GM21619 (cell line): ENCODE measurements around the gene LMCD1.

Experiments used
- ATAC-seq: cut with Tn5 transposase; IDR thresholded peaks from one replicate; pipeline ENCODE4 v1.9.1; 2021; ENCODE audit not compliant: unreplicated experiment

LMCD1 gene

DNA sequence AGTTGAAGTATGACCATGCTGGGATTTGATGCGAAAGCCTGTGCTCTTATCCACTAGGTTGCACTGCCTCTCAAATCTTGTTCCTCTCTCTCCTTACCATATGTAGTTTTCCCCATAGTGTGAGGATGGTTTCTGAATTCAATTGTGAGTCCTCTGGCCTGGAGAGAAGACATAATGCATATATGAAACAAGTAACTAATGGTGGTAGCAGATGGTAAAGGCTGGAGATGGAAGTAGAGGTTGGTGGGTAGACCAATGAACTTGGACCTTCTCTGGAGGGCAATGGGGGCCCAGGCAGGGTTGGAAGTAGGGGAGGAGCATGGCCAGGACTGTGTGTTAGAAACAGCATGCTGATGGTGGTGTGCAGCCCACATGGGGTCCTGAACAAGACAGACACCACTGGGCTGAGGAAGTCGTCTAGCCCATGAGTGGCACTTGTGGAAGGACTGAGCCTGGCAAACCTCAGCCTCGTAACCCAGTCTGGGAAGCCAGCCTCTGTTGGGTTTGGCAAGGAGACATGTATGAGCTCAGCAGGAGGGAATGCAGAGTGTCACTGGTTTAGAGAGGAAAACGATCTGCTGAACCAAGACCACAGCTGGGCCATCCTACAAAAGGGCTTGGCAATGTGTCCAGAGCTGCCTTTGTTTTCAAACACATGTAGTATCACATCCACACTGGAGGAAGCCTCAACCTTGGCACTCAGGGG lies 18.5 kb upstream of the LMCD1 start:
- no peak for ATAC-seq

GRCh38 chr3:8484409-8485140 lies 17.0 kb upstream of the LMCD1 start:
- no peak for ATAC-seq

DNA sequence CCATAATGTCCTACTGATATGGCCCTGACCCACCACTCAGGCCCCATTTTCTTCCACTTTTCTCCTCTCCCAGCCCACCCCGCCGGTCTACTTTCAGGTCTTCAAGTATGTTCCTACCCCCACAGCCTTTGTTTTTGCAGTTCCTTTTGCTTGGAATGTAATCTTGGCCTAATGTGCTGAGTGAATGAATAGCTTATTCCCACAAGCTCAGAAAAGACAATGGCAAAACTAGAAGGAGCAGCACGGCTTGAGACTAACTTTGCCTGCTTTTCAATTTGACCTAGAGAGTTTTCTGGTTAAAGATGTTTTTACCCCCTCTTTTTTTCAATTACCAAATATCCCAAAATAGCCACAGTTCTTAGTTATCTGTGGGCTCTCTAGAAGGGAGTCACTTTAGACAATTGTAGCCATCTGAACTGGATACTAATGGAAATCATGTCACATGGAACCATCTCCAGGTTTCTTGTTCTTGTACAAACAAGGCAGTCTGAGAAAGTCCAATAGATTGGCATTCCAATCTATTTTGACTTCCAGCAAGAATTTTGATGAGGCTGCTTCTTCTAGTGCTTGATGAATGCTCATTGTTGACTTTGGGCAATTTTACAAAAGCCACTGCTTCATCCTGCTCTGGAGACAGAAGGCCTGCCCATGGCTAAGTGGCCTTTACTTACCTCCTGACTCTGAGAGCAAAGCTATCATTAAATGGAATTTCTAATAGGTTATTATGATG lies 16.3 kb upstream of the LMCD1 start:
- ATAC-seq = no peak

GRCh38 chr3:8485943-8486342 lies 15.7 kb upstream of the LMCD1 start:
- ATAC-seq = no peak

- no peak for ATAC-seq
These were observed 15.2 kb upstream of the LMCD1 start for GRCh38 chr3:8486434-8486833.

DNA sequence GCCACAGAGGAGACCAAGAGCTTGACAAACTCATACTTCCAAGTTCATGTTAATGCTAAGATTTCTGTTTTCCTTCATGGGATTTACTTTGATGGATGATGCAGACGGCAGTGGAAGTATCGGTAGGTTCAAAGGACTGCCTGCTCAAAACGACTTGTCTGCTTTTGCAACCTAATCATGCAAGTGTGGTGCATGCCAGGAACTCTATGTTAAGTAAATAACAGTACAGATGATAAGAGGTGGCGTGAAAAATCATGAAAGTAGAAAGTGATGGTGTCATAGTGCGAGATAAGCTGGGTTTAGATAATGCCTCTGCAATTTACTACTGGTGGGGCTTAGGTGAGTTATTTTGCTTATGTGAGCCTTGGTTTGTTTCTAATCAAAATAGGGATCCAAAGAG lies 14.7 kb upstream of the LMCD1 start:
- ATAC-seq = no peak

- ATAC-seq = no peak
These were observed 13.2 kb upstream of the LMCD1 start for GRCh38 chr3:8488411-8488810.

DNA sequence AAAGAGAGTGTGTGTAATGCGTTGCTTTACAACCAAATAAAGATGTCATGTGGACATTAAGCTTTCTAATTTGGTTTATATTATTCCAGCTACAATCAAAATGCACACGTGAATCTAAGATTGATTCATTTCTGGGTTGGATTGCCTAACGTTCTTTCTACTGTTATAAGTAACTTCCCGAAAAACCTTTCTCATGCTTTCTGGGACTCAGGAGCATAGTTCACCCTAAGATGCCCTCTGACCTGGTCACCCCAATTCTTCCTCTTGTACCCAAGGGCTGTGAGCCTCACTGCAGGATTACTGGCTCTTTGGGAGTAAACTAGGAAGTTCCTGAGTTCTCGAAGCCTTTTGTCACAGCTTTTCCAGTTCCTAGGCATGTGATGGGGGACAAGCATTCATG lies 12.7 kb upstream of the LMCD1 start:
- no peak for ATAC-seq

DNA sequence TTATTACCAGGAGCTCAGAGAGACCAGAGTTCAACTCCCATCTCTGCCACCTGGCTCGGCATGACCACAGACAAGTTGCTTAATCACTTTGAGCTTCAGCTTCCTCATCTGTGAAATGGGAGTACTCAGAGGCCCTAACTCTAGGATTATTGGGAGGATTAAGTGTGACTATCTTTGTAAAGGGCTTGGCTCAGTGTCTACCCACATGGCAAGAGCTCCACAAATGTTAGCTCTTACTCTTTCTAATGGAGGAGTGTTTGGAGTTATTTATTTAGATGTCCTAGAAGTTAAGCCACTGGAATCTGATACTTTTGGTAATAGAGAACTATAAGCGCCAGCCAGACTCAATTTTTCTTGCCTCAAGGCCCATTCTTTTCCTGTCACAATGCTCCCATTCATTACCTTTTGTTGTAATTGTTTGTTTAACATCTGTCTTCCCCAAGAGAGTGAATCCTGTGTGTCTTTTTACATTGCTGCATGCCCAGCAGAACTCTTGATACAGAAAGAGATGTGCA lies 12.3 kb upstream of the LMCD1 start:
- ATAC-seq = no peak

GRCh38 chr3:8490079-8490552 lies 11.5 kb upstream of the LMCD1 start:
- ATAC-seq = no peak

GRCh38 chr3:8491271-8492144 lies 10.1 kb upstream of the LMCD1 start:
- ATAC-seq = no peak

DNA sequence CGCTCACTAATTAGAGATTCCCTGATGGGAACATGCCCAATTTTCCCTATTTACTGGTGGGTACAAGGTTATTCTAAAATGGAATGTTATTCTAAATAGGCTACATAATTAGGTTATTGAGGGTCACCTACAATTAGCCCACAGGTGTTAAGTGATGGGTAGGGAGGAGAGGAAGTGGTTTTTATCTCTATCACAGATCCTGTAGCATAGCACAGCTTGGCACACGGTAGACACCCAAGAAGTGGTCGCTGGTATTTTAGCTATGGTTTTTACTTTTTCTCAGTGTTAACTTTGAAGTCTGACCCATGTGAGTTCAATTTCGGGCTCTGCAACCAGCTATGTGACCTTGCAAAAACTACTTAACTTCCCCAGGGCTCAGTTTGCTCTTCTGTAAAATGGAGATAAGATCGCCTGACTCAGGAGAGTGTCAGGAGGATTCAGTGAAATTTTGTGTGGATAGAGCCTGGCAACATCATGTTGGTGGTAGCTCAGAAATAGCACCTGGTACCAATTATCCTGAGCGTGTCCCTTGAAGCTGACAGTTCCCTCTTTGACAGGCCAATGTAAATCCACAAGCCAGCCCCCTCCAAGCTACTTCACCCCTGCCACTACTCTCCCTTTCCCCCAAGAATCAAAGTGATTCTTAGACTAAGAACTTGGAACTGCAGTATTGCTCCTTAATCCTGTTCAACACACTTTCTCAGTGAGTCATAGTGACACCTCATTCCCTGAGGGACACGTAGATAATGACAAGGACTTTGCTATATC lies 8.7 kb upstream of the LMCD1 start:
- ATAC-seq = no peak

DNA sequence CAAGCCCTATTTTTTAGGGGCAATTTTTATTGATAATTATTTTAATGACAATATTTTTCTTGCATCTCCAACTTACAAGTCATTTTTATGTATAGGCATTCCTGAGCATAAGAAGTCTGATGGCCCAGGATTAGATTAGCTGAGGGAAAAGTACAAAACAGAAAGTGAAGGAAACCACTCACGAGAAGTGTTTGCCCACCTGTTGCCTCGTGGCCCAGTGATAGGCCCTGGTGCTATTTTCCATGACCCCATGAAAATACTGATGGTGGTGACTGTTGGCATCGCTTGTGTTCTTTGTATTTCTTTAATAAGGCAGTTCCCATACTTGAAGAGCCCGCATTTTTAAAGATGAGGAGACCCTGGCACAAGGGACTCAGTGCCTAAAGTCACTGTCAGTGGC lies 7.9 kb upstream of the LMCD1 start:
- ATAC-seq = no peak

GRCh38 chr3:8494327-8494726 lies 7.3 kb upstream of the LMCD1 start:
- ATAC-seq = no peak

GRCh38 chr3:8497582-8497981 lies 4.0 kb upstream of the LMCD1 start:
- no peak for ATAC-seq

DNA sequence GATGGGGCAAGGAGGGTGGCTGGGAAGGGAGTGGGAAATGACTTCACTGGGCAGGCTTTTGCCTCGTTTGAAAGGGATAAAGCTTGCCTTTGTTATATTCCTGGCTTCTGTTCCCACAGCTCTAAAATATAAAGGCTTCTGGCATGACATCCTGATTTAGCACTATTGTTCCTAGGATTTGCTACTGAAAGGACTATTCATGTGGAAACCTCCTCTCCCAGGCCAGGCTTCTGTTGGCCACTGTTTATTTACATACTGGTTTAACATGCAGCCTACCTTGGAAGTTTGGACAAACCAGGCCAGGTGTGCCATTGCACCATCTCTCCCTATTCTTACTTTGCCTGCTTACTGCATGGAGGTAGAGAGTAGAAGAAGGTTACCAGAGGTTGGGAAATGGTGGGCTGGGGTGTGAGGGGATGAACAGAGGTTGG lies 2.4 kb upstream of the LMCD1 start:
- no peak for ATAC-seq

DNA sequence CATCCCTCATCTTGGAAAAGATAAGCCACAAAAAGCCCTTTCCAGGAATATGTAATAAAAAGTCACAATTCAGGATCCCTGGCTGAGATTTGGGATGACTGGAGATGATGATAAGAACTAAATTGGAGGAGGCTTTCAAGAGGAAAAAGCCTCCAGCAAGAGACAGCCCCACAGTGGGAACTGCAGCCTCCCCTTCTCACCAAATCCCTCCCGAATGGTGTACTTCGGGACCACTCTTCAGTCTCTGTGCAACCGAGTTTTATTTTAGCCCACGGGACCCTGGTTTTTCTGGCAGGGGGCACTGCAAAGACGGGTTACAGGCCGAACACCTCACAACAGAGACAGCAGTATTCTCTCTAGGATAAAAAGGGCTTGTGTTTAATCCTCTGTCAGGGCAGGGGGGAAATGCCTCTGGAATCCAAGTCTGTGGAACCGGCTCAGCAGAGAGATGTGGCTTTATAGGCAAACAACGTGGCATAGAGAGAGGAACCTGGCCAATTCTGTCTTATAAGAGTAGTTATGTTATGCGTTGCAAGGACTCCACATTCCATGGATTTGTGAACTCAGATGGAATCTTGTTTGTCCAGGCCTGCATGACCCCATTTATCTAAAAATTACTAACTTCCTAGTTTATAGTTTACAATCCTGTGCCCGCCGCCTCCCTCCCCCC lies 1.2 kb upstream of the LMCD1 start:
- no peak for ATAC-seq

DNA sequence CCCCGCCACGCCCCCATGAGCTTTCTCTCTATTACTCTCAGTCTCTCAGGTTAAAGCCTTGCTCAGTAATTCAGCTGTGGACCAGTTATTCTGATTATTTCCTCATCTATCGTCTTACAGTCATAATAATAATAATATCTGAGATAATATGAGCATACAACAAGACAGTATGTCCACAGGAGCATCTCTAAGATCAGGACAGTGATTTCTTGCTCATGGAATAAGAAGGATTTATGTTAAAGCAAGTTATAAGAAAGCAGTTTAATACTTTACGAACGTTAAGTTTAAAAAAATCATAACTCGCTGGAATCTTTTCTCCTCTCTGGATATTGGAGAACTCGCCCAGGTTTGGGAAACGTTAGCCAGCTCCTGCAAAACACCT lies 643 bp upstream of the LMCD1 start:
- ATAC-seq = no peak

- peak; percentile 18 for ATAC-seq
These were observed 1.8 kb downstream of the LMCD1 start for GRCh38 chr3:8503461-8503860.
